Neuron (in vitro differentiated cells): ENCODE results near the gene SAAL1.

Experiments used
- H2AFZ ChIP-seq: one replicate; pipeline ENCODE4 v1.6.1; 2013; ENCODE audit warnings: low read depth, mild to moderate bottlenecking, inconsistent platforms, low read length, moderate library complexity
- H3K27me3 ChIP-seq: one replicate; pipeline ENCODE4 v1.6.1; 2013; ENCODE audit warnings: low read length; ENCODE audit not compliant: insufficient read depth
- H3K36me3 ChIP-seq: one replicate; pipeline ENCODE4 v1.6.1; 2013; ENCODE audit warnings: low read length; ENCODE audit not compliant: insufficient read depth
- H3K4me1 ChIP-seq: one replicate; pipeline ENCODE4 v1.6.1; 2013; ENCODE audit warnings: low read length; ENCODE audit not compliant: insufficient read depth
- H3K4me3 ChIP-seq: 2 replicates; pipeline ENCODE4 v1.5.1; 2013; ENCODE audit warnings: mild to moderate bottlenecking, low read length, moderate library complexity
- H3K9me3 ChIP-seq: one replicate; pipeline ENCODE4 v1.6.1; 2013; ENCODE audit warnings: low read length

The SAAL1 gene

GRCh38 chr11:18067372-18067771 is 38.5 kb downstream of the SAAL1 start:
- no peaks in the 10 kb centered on the region for H3K27me3 ChIP-seq
- H3K9me3 ChIP-seq: no peaks in the 10 kb centered on the region
- H3K4me3 ChIP-seq: no peak overlapping the region
- H3K4me1 ChIP-seq: peaks cover 7% of the 10 kb centered on the region
- no peak overlapping the region for H2AFZ ChIP-seq
- H3K36me3 ChIP-seq: peaks cover 8% of the 10 kb centered on the region

GRCh38 chr11:18066626-18067025 is 39.3 kb downstream of the SAAL1 start:
- Histone ChIP-seq H2AFZ (no peak overlapping the region), H3K9me3 (no peaks in the 10 kb centered on the region), H3K36me3 (peaks cover 8% of the 10 kb centered on the region), H3K4me1 (peaks cover 7% of the 10 kb centered on the region), H3K27me3 (no peaks in the 10 kb centered on the region), H3K4me3 (no peak overlapping the region)

GRCh38 chr11:18065572-18065971 is 40.3 kb downstream of the SAAL1 start:
- Histone ChIP-seq H3K36me3 (peaks cover 6% of the 10 kb centered on the region), H3K9me3 (no peaks in the 10 kb centered on the region), H3K4me1 (peaks cover 7% of the 10 kb centered on the region), H2AFZ (no peak overlapping the region), H3K4me3 (no peak overlapping the region), H3K27me3 (no peaks in the 10 kb centered on the region)

- no peaks in the 10 kb centered on the region for H3K27me3 ChIP-seq
- no peak overlapping the region for H3K4me3 ChIP-seq
- H2AFZ ChIP-seq: no peak overlapping the region
- no peaks in the 10 kb centered on the region for H3K9me3 ChIP-seq
- H3K4me1 ChIP-seq: peaks cover 7% of the 10 kb centered on the region
- H3K36me3 ChIP-seq: peaks cover 5% of the 10 kb centered on the region
Observed at GRCh38 chr11:18064450-18065054, 41.3 kb downstream of the SAAL1 start.

DNA sequence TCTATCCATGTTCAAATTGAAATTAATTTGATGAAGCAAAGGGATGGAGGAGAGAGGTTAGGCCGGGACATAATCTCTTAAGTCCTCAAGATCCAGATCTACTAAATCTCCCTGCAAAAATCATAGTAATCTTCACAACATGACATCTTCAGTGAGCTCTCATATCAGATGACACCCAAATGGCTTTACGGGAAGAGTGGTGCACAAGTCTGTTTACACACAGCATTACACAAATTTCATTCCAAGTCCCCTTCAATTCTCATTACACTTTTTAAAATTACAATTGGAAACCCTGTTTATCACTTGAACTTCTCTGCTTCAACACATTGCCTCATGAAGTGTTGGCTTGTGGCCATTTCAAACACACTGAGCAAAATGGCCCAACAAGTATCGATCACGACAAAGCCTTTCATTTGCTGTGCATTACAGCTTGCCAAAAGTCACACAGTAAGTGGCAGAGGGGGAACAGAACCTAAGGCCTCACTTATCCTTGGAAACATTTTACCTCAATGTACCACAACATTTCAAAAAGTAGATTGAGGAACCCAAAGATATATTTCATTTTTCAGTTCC is 41.9 kb downstream of the SAAL1 start:
- H3K4me3 ChIP-seq: no peak overlapping the region
- no peaks in the 10 kb centered on the region for H3K9me3 ChIP-seq
- H3K27me3 ChIP-seq: no peaks in the 10 kb centered on the region
- peaks cover 5% of the 10 kb centered on the region for H3K36me3 ChIP-seq
- no peak overlapping the region for H2AFZ ChIP-seq
- H3K4me1 ChIP-seq: peaks cover 7% of the 10 kb centered on the region

DNA sequence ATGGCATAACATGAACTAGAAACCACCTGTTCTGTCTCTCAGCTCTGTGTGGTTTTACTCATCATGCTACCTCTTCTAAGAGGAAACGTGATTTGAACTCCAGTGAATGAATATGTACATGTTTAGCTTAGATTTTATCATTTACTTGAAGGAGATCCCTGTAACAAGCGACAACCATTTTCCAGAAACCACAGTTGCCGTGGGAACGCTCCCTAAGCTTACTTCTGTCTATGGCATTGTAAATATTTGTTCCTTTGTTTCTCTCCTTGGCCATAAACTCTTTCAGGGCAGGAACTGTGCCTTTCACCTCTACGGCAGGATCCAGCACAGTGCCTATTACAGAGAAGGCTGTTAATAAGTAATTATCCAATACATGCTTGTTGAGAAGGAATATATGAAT is 42.8 kb downstream of the SAAL1 start:
- Histone ChIP-seq H3K27me3 (no peaks in the 10 kb centered on the region), H3K4me1 (peaks cover 7% of the 10 kb centered on the region), H3K4me3 (no peak overlapping the region), H3K9me3 (no peaks in the 10 kb centered on the region), H3K36me3 (peaks cover 5% of the 10 kb centered on the region), H2AFZ (no peak overlapping the region)

DNA sequence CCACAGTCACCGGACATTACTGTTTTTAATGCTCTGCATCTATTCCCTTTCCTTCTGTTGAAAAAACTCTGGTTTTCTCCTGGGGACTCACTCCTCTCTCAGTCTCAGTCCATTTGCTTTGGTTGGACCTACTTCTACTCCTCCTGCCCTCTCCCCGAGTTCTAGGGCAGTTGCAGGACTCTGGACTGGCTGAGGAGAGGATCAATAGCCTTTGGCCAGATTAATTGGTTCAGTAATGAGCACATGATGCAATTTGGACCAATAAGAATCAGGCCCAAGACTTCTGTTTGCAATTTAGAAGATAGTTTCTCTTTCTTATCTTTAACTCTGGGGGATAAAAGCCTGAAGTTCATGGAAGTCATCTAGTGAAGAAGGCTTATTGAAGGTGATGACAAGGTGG is 44.5 kb downstream of the SAAL1 start:
- Histone ChIP-seq H3K4me1 (peaks cover 7% of the 10 kb centered on the region), H2AFZ (no peak overlapping the region), H3K36me3 (peaks cover 5% of the 10 kb centered on the region), H3K4me3 (no peak overlapping the region), H3K9me3 (no peaks in the 10 kb centered on the region), H3K27me3 (no peaks in the 10 kb centered on the region)

DNA sequence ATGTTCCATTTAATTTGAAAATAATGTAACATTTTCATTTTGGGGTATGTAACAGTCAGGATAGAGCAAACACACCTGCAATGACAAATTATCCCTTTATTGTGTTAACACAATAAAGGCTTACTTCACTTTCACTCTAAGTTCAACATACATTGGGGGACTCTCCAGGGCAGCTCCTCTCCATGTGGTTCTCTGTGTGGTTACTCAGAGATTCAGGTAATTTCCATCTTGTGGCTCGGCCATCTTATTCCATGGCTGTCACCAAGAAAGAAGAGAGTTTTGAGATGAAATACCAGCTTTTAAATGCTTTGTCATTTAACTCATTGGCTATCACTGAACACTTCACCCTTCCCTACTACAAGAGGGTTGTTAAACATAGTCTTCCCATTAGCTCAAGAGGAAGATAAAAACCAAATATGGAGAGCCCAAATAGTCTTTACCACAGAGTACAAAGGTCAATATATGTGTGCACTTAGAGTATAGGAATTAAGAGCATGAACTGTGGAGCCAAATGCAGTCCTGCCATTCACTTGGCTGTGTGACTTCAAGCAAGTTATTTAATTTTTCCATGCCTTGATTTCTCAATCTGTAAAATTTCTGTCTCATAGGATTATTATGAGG is 49.2 kb downstream of the SAAL1 start:
- Histone ChIP-seq H3K9me3 (no peaks in the 10 kb centered on the region), H2AFZ (no peak overlapping the region), H3K27me3 (no peaks in the 10 kb centered on the region), H3K4me3 (no peak overlapping the region), H3K36me3 (no peaks in the 10 kb centered on the region), H3K4me1 (no peaks in the 10 kb centered on the region)

DNA sequence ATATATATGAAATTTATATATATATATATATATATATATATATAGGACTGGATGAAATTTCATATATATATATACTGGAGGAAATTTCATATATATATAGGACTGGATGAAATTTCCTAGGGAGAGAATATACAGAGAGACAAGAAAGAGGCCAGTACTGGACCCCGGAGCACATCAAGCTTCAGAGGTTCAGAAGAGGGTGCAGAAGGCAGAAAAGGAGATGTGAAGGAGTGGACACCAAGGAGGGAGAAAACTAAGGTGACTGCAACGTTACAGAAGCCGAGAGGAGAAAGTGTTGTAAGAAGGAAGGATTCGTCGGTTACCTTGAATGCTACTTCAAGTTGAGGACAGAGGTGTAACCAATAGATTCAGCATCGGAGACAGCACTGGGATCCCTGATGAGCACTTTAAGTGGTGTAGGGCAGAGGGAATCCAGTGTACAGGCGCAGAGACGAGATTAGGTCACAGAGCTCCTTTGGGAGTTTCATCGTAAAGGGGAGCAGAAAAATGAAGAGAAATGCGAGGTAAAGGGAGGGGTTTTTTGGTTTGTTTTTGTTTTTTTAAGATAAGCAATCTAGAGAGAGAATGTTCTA is 51.3 kb downstream of the SAAL1 start:
- H3K36me3 ChIP-seq: no peaks in the 10 kb centered on the region
- H2AFZ ChIP-seq: no peak overlapping the region
- H3K4me3 ChIP-seq: no peak overlapping the region
- no peaks in the 10 kb centered on the region for H3K4me1 ChIP-seq
- H3K27me3 ChIP-seq: no peaks in the 10 kb centered on the region
- no peaks in the 10 kb centered on the region for H3K9me3 ChIP-seq

DNA sequence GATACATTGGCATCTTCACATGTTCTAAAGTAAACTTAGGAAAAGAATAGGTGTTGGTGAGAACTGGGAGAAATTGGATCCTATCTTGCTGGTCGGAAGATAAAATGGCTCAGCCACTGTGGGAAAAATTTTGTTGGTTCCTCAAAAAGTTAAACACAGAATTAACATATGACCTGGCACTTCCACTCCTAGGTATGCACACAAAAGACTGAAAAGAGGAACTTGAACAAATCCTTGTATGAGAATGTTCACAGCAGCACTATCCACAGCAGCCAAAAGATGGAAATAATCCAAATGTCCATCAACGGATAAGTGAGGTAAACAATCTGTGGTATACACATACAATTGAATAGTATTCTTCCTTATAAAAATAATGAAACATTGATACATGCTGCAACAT is 55.0 kb downstream of the SAAL1 start:
- Histone ChIP-seq H3K4me3 (no peak overlapping the region), H3K4me1 (no peaks in the 10 kb centered on the region), H2AFZ (no peak overlapping the region), H3K27me3 (no peaks in the 10 kb centered on the region), H3K9me3 (no peaks in the 10 kb centered on the region), H3K36me3 (no peaks in the 10 kb centered on the region)

- H3K4me3 ChIP-seq: no peak within 1 kb of the TSS
- no peaks in the 10 kb centered on the region for H3K27me3 ChIP-seq
- H3K9me3 ChIP-seq: no peaks in the 10 kb centered on the region
- no peaks in the 10 kb centered on the region for H3K36me3 ChIP-seq
- H2AFZ ChIP-seq: no peak within 1 kb of the TSS
- no peaks in the 10 kb centered on the region for H3K4me1 ChIP-seq
Observed at GRCh38 chr11:18046116-18046777, 59.6 kb downstream of the SAAL1 start, which contains the start of gene TPH1. Gene TPH1, minus strand, starts transcription at chr11:18046269. Its CDS starts 5,507 bp downstream, at chr11:18040762.

DNA sequence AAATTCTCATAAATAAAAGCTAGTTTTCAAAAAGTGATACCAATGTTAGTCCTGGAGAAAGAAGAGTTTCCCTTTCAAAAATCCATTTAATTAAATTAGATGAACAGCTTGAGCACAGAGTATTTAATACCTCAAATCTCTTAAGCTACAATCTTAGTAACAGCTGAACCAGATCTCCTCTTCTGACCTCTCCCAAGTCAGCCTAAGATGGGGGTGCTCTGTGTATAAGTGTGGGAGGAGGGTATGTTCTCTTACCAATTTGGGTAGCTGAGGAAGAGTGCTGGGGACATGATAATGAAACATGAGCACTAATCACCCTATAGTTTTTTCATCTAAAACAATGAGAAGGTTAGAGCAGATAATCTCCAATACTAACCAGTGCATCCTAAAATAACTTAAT is 69.4 kb downstream of the SAAL1 start:
- Histone ChIP-seq H3K36me3 (no peaks in the 10 kb centered on the region), H3K27me3 (no peaks in the 10 kb centered on the region), H2AFZ (no peak overlapping the region), H3K9me3 (no peaks in the 10 kb centered on the region), H3K4me3 (no peak overlapping the region), H3K4me1 (no peaks in the 10 kb centered on the region)
